SU-DHL-6 (cell line): ENCODE data around the gene ATP5F1E.

Experiments
- EZH2phosphoT487 ChIP-seq: fragments of 200-600 bp; sonication (generic), shearing (Covaris generic); conservative IDR thresholded peaks from 2 replicates; pipeline ENCODE4 v1.6.1; 2018; ENCODE audit warnings: mild to moderate bottlenecking, antibody characterized with exemption, low read length, moderate library complexity, mixed read lengths
- TF ChIP-seq, protein P1 (sequence below): fragments of 200-600 bp; sonication (generic); IDR thresholded peaks from one replicate; pipeline ENCODE4 v1.5.1; 2017; ENCODE audit warnings: antibody characterized with exemption, mild to moderate bottlenecking, low read length, moderate library complexity; ENCODE audit not compliant: insufficient read depth, poor library complexity, severe bottlenecking

GRCh38 chr20:59048681-59049030, 16.5 kb upstream of the ATP5F1E start:
- TF ChIP-seq, protein P1, sequence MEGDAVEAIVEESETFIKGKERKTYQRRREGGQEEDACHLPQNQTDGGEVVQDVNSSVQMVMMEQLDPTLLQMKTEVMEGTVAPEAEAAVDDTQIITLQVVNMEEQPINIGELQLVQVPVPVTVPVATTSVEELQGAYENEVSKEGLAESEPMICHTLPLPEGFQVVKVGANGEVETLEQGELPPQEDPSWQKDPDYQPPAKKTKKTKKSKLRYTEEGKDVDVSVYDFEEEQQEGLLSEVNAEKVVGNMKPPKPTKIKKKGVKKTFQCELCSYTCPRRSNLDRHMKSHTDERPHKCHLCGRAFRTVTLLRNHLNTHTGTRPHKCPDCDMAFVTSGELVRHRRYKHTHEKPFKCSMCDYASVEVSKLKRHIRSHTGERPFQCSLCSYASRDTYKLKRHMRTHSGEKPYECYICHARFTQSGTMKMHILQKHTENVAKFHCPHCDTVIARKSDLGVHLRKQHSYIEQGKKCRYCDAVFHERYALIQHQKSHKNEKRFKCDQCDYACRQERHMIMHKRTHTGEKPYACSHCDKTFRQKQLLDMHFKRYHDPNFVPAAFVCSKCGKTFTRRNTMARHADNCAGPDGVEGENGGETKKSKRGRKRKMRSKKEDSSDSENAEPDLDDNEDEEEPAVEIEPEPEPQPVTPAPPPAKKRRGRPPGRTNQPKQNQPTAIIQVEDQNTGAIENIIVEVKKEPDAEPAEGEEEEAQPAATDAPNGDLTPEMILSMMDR, result no peak
- no peak for TF ChIP-seq EZH2phosphoT487
